NT2/D1 (cell line): ENCODE results near the gene CALHM1.

Source experiments
- SUZ12 ChIP-seq: IDR thresholded peaks from 2 replicates; pipeline ENCODE4 v1.6.1; 2011; ENCODE audit not compliant: insufficient read length, insufficient read depth; ENCODE audit errors: extremely low read depth
- YY1 ChIP-seq: IDR thresholded peaks from 2 replicates; pipeline ENCODE4 v1.6.1; 2011; ENCODE audit not compliant: insufficient read length, insufficient read depth
- ZNF274 ChIP-seq: IDR thresholded peaks from 2 replicates; pipeline ENCODE4 v1.6.1; 2011; ENCODE audit warnings: mild to moderate bottlenecking, low read depth, low read length

- TF ChIP-seq SUZ12, result no peak
- no peak for TF ChIP-seq YY1
- TF ChIP-seq ZNF274, result no peak
These were observed 10.0 kb downstream of the CALHM1 start for GRCh38 chr10:103448746-103449145.
